ENCODE measurements around the gene TPPP3. TPM values are rescaled to one million over a fixed set of nuclear protein-coding genes. Genes with fewer than 3 reads are reported as not detected.
A peak's percentile ranks its signal among the peaks of the same experiment; 100 is the strongest.

The TPPP3 gene
- polyA plus RNA-seq, 3 donors = 52.5 to 62.1 (median 55.9) TPM

DNA sequence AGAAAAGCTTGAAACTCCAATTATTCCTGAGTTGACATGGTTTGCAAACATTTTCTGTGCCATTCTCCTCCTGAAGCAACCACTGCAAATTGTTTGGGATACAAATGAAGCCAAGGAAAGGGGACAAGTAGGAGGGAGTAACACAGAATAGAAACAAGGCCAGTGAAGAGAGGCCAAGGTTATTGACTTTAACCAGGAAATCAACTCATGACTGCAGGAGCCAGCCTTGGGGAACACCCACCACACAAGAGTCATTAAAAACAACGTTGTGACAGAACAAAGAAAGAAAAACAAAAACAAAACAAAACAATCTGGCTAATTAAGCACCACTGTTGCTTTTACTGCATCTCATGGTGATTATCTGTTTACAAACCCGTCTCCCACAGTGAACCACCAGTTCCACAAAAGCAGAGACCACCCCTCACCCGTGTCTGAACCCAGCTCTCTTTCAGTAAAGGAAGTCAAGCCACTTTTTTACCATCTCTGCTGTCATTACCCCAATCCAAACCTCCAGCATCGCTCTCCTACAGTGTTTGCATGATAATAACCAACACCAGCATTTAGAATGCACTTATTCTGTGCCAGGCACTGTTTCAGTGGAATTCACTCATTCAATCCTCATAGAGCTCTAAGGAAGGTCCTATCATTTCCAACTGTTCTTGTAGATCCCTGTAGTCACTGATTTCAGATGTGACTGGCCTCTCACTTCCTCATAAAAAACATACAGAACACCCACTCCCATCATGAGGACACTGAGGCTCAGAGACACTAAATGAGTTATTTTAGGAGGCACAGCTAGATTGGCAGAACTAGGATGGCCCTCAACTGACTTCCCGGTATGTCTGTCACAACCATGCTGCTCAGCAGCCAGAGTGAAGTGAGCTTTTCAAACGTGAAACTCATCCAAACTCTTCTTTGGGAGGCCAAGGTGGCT is 20.9 kb upstream of the TPPP3 start:
- no peak for DNase-seq (ENCODE audit: extremely low read depth in 1 of 11, low read depth in 9 of 11, low spot score in 4 of 11)

DNA sequence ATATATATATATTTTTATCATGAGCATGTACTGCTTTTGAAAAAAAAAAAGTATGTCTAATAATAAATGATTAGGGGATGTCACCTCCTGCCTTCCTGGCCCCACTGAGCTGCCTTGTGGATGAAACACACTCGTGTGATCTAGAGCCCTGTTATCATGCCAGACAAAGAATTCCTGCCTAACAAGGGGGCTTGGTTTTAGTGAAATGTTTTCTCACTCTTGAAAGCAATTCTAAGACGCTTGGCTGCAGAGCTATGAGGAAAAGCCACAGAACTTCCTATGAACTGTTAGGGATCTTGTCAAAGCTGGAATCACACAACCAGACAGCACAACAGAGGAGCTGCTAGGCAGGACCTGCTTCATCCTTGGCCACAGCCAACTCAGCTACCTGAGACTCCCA is 19.0 kb upstream of the TPPP3 start:
- no peak for DNase-seq (ENCODE audit: extremely low read depth in 1 of 11, low read depth in 9 of 11, low spot score in 4 of 11)

DNA sequence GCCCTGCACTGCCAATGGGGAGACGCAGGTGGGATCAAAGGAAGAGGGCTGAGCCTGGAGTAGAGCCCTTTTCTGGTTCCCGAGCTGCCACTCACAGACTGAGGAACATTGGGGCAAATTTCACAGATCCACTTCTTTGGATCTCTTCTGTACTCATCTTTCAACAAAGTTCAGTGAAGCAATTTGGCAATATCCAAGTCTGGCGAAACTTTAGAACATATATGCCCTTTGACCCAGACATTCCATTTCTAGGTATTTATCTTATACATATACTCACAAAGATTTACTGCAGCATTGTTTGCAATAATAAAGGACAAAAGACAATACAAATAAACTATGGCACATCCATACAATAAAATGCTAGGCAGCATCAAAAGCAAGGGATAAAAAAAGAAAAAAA is 18.0 kb upstream of the TPPP3 start:
- DNase-seq (ENCODE audit: extremely low read depth in 1 of 11, low read depth in 9 of 11, low spot score in 4 of 11) = no peak

DNA sequence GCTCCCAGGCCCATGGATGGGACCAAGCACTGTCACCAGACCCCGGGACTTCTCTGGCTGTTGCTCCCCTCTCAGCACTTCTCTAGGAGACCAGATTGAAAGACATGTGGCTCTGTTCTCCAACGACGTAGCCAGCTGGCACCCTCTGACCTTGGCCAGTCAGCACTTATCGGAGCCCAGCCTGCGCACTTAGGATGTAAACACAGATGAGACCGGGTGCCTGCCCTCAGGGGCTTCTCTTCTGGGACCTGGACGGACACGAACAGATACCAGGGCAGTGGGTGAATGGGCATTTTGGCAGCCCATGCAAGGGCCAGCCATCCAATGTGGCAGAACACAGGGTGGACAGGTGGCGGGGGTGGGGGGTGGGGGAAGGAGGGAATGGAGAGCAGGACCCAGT is 16.3 kb upstream of the TPPP3 start:
- DNase-seq (ENCODE audit: extremely low read depth in 1 of 11, low read depth in 9 of 11, low spot score in 4 of 11) = no peak

GRCh38 chr16:67407788-67408452 is 14.6 kb upstream of the TPPP3 start:
- no peak for DNase-seq (ENCODE audit: extremely low read depth in 1 of 11, low read depth in 9 of 11, low spot score in 4 of 11)

- no peak for DNase-seq (ENCODE audit: extremely low read depth in 1 of 11, low read depth in 9 of 11, low spot score in 4 of 11)
Observed at GRCh38 chr16:67407176-67407787, 14.0 kb upstream of the TPPP3 start.

- no peak for DNase-seq (ENCODE audit: extremely low read depth in 1 of 11, low read depth in 9 of 11, low spot score in 4 of 11)
Observed at GRCh38 chr16:67406111-67406971, 13.0 kb upstream of the TPPP3 start.

DNA sequence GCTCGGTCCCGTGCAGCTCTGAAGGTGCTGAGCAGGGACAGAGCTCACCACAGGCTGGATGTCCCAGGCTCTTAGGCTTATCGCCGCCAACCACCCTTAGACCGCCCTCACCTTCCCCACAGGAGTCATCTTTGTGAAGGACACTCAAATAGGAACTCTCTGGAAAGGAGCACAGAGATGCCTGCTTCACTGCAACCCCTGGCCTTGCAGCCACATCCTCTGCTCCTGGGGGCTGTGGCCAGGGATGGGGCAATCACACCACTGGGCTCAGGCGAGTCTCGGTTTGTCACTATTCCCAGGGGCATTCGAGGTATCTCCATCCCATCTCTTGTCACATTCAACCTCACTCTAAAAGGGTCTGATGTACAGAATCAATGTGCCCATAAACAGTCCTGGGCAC is 12.0 kb upstream of the TPPP3 start:
- no peak for DNase-seq (ENCODE audit: extremely low read depth in 1 of 11, low read depth in 9 of 11, low spot score in 4 of 11)

DNA sequence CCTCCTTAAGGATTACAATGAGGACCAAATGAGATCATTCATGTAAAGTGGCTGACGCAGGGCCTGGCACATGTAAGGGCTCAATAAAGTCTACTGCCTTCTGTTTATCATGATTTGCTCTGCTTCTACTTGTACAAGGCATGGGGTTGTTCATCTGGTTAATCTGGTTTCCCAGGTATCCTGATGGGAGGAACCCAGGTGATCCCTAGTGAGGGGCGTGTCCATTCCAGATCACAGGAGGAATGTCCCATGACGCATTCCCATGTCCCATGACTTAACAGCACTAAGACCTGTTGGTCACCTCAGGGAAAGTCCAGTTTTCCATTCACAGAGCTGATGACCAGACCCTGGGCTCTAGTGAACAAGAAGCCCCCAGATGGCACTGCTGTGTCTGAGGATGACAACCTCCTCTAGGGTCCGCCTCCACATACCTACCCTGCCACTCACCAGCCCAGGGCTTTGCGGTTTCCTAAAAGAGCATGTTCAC is 11.5 kb upstream of the TPPP3 start:
- DNase-seq (ENCODE audit: extremely low read depth in 1 of 11, low read depth in 9 of 11, low spot score in 4 of 11) = peak in 2 of 11 donors; percentile 30 to 49

DNA sequence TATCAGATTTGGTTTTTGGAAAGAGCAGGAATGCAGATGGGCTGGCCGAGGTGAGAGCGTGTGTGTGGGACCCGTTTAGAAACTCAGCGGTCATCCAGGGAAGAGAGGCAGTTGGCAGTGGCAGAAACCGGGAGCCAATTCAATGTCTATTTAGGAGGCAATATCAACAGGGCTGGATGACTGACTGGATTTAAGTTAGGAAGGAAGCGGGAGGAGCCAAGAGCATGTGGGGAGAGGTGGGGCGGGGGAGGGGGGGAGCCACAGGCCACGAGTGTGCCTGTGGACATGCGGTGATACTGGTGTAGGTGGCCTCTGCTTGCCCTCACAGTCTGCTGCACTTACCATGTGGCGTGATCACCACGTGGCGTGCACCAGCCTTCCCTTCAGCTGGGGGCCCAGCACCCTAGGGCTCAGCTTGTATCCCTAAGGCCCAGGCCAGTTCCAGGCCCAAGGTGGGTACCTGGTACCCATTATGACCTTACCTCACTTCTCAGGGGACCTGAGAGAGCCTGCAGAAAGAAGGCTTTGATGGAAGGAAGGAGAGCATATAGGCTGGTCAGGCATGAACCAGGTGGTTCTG is 10.8 kb upstream of the TPPP3 start:
- no peak for DNase-seq (ENCODE audit: extremely low read depth in 1 of 11, low read depth in 9 of 11, low spot score in 4 of 11)

DNA sequence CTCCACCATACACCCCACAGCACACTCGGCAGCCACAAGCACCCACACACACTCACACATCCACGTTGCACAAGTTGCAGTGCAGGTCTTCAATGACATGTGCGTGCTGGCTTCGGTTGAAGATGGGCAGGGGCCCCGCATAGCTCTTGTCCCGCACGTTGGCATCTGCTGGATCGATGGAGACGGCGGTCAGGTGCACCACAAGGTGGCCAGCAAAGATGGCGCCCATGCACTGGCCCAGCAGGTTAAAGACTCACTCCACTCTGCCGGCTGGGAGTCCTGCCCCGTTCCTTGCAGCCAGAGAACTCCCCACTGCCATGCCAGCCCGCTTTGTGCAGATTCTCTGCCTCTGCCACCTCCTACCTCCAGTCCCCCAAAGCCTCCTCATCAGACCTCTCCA is 7.6 kb upstream of the TPPP3 start:
- DNase-seq (ENCODE audit: extremely low read depth in 1 of 11, low read depth in 9 of 11, low spot score in 4 of 11) = no peak

DNA sequence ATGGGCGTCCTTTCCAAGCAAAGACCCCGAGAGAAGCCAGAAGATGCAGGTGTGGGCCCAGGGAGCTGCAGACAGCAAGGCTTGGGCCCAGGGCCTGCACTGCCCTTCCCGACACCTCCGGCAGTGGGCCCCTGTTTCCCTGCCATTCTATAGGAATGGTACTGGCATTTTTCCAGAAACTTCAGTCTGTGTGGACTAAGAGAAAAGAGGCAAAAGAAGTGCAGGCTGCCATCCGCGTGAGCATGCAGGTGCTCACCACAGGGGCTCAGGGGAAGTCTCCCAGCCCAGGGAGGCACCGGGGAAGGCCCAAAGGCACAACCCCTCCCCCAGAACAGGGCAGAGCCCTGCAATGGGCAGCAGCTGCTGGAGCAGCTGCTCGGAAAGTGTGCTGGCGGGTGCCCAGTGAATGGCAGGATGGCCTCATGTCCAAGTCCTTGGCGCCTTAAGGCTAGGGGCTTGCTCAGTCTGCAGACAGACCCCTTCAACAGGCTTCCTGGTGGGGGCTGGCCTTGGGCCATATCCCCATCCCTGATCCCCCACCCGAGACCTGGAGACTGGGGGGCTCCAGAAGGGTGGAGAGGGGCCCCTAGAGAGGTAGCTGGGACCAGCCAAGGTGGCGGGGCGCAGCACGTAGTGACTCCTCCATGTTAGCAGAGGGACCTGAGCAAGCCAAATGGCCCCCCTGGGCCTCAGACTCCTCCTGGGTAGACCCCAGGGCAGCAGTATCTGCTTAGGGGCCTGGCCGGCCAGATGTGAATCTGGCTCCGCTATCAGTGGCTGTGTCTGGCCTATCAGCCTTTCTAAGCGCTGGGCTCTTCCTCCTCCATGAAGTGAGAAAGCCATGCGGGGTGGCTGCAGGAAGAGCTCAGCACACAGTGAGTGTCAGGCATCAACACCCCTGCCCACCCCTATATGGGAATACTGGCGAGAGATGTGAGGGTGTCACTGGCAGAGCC is 6.7 kb upstream of the TPPP3 start:
- no peak for DNase-seq (ENCODE audit: extremely low read depth in 1 of 11, low read depth in 9 of 11, low spot score in 4 of 11)

DNA sequence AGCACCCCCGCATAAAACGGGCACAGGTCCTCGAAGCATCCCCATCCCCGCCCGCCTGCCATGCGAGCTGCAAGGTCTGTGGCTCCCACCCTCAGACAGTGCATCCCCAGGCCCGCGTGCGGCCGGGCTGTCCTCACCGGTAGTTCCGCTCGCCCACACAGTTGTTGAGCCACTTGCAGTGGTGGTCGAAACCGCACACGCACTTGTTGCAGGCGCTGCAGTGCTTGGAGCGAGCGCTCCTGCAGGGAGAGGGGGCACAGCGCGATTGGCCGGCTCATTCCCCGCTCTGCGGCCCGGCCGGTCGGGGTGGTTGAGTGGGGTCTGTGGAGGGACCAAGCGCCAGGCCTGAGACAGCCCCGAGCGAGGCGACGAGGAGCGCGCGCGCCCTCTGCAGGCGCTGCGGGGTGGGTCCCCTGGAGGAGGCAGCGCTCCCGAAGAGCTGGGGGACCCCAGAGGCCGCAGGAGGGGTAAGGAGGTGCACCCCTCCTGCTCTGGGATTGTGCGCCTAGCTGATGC is 6.0 kb upstream of the TPPP3 start:
- peak in 3 of 11 donors; percentile 50 to 63 (median 53) for DNase-seq (ENCODE audit: extremely low read depth in 1 of 11, low read depth in 9 of 11, low spot score in 4 of 11)

DNA sequence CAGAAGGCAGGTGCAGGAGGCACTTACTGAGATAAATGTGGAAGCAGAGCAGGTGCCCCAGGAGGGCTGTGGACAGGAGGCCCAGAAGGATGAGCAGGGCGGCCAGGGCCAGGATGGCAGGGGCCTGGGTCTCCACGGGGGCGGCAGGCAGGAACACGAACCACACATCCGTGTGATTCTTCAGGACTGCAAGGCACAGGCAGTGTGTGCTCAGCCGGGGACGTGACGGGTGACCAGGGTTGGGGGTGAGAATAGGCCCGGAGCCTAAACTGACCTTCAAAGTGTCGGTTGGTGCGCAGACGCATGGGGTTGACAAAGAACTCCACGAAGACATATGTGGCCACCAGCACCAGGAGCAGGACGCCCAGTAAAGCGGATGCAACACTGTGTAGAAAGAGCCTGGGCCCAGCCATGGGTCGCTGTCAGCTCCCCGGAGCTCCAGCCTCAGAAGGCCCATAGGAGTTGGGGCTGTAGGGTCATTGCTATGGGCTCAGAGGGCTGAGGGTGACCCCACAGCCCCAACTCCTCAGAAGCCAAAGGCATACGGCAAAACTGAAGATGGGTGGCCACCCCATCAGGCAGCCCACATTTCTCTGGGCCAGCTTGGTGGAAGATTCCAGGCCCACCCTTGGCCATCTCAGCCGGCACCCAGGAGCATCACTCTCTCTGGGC is 5.4 kb upstream of the TPPP3 start:
- no peak for DNase-seq (ENCODE audit: extremely low read depth in 1 of 11, low read depth in 9 of 11, low spot score in 4 of 11)

- peak in 3 of 11 donors; percentile 24 to 46 (median 36) for DNase-seq (ENCODE audit: extremely low read depth in 1 of 11, low read depth in 9 of 11, low spot score in 4 of 11)
Observed at GRCh38 chr16:67397812-67398545, 4.7 kb upstream of the TPPP3 start.
